Activated CD8-positive, alpha-beta T cell treated with anti-CD3 and anti-CD28 coated beads for 36 hours (primary cell): Measurements from ENCODE around the gene TMEM91. TPM values are rescaled to one million over a fixed set of nuclear protein-coding genes. Genes with fewer than 3 reads are reported as not detected.
A peak's percentile ranks its signal among the peaks of the same experiment; 100 is the strongest.

Experiments
- ATAC-seq: fragments of 200-7000 bp; cut with Tn5 transposase; one replicate; pipeline ENCODE4 v1.10.0; 2021; ENCODE audit warnings: mild to moderate bottlenecking, moderate library complexity
- CTCF ChIA-PET: fragments of 350-600 bp; sonication (Branson Sonifier 250); formaldehyde crosslinking; loops from one replicate; lab custom pipeline; 2021; ENCODE audit warnings: antibody characterized with exemption; lab: Charles Lee
- POLR2A ChIA-PET: fragments of 350-600 bp; sonication (Branson Sonifier 250); formaldehyde crosslinking; loops from one replicate; lab custom pipeline; 2021; ENCODE audit warnings: antibody characterized with exemption; lab: Charles Lee
- DNase-seq: peaks from one replicate; pipeline ENCODE4 v3.0.0-alpha.2; 2020
- H3K27ac Mint-ChIP-seq: one replicate; pipeline ENCODE4 v1.8.0; 2021; ENCODE audit warnings: mild to moderate bottlenecking, mixed read lengths
- H3K27me3 Mint-ChIP-seq: one replicate; pipeline ENCODE4 v1.8.0; 2021; ENCODE audit warnings: mixed read lengths
- H3K36me3 Mint-ChIP-seq: one replicate; pipeline ENCODE4 v1.8.0; 2021; ENCODE audit warnings: low read depth, mixed read lengths
- H3K4me1 Mint-ChIP-seq: one replicate; pipeline ENCODE4 v1.8.0; 2021; ENCODE audit warnings: low read depth, mixed read lengths
- H3K4me3 Mint-ChIP-seq: one replicate; pipeline ENCODE4 v1.8.0; 2021; ENCODE audit warnings: mild to moderate bottlenecking, moderate library complexity, mixed read lengths
- H3K9me3 Mint-ChIP-seq: one replicate; pipeline ENCODE4 v1.8.0; 2021; ENCODE audit warnings: mixed read lengths
- CTCF ChIP-seq: fragments of 200-600 bp; IDR thresholded peaks from one replicate; pipeline ENCODE4 v1.8.0; 2022; ENCODE audit warnings: antibody characterized with exemption, mild to moderate bottlenecking
- intact Hi-C: fragments of 100-400 bp; cut with micrococcal nuclease; formaldehyde crosslinking; loops from one replicate; pipeline ENCODE4 v1.10.0; 2022
- total RNA-seq, 2 experiments: library from RNA; stranded (reverse); gene quantifications; one replicate each; pipeline ENCODE4 v1.2.3, GENCODE V29; 2021

The TMEM91 gene
- total RNA-seq, 2 experiments from 2014 or later = 8.9 to 9.1 TPM

- Mint-ChIP-seq H3K9me3 (no peaks in the 10 kb centered on the region), H3K4me3 (peak overlapping the region; percentile 87), H3K27me3 (no peaks in the 10 kb centered on the region), H3K36me3 (peaks cover 38% of the 10 kb centered on the region), H3K4me1 (peaks cover 46% of the 10 kb centered on the region), H3K27ac (peak overlapping the region; percentile 99)
- ATAC-seq (peak; percentile 12), DNase-seq (peak; percentile 64)
- CTCF ChIA-PET = interaction anchor here (0.8 to 1.0 kb wide), 3 partner anchors 9 to 49 kb away, joined by 3 to 4 read pairs (median 3); no protein-coding TSS in a partner anchor
- POLR2A ChIA-PET = interaction anchor here (1.0 to 1.2 kb wide), 3 partner anchors 12 to 50 kb away, joined by 3 read pairs; partner anchors contain the start of gene CCDC97
- TF ChIP-seq CTCF = no peak
- intact Hi-C loops = loop anchor here (5.0 to 10.0 kb wide), 2 partner anchors 40 to 92 kb away; partner anchors contain the start of genes BCKDHA, EXOSC5 and HNRNPUL1
Measured at GRCh38 chr19:41356984-41357739, 19.2 kb upstream of the TMEM91 start.

GRCh38 chr19:41357746-41358145 is 18.6 kb upstream of the TMEM91 start:
- POLR2A ChIA-PET = no interaction called here

GRCh38 chr19:41359741-41360140 is 16.6 kb upstream of the TMEM91 start:
- Mint-ChIP-seq H3K27ac (peak overlapping the region; percentile 40), H3K9me3 (no peaks in the 10 kb centered on the region), H3K4me1 (peaks cover 57% of the 10 kb centered on the region), H3K27me3 (no peaks in the 10 kb centered on the region), H3K36me3 (peaks cover 30% of the 10 kb centered on the region), H3K4me3 (no peak overlapping the region)
- intact Hi-C loops = loop anchor here (5.0 to 10.0 kb wide), 2 partner anchors 38 to 95 kb away; partner anchors contain the start of genes BCKDHA, EXOSC5 and HNRNPUL1
- ChIA-PET POLR2A (no interaction called here), CTCF (no interaction called here)
- no peak for DNase-seq
- TF ChIP-seq CTCF = no peak
- no peak for ATAC-seq

More at GRCh38 chr19:41357746-41358145, 18.6 kb upstream of the TMEM91 start:
- intact Hi-C loops = loop anchor here (5.0 to 10.0 kb wide), 2 partner anchors 40 to 93 kb away; partner anchors contain the start of genes BCKDHA, EXOSC5 and HNRNPUL1
- no peak for DNase-seq
- ATAC-seq = no peak
- Mint-ChIP-seq H3K4me1 (peaks cover 51% of the 10 kb centered on the region), H3K4me3 (peak overlapping the region; percentile 87), H3K36me3 (peaks cover 34% of the 10 kb centered on the region), H3K27me3 (no peaks in the 10 kb centered on the region), H3K27ac (peak overlapping the region; percentile 99), H3K9me3 (no peaks in the 10 kb centered on the region)
- no peak for TF ChIP-seq CTCF
- CTCF ChIA-PET = interaction anchor here (0.8 to 0.9 kb wide), 2 partner anchors 49 to 81 kb away, joined by 3 read pairs; no protein-coding TSS in a partner anchor

GRCh38 chr19:41362143-41362847 is 14.0 kb upstream of the TMEM91 start:
- POLR2A ChIA-PET = interaction anchor here (3.0 to 4.2 kb wide), 2 partner anchors 7 to 10 kb away, joined by 20 to 30 read pairs; no protein-coding TSS in a partner anchor

More at GRCh38 chr19:41362143-41362847, 14.0 kb upstream of the TMEM91 start:
- no peak for DNase-seq
- Mint-ChIP-seq H3K27ac (no peak overlapping the region), H3K9me3 (no peaks in the 10 kb centered on the region), H3K36me3 (peaks cover 14% of the 10 kb centered on the region), H3K4me1 (peaks cover 39% of the 10 kb centered on the region), H3K4me3 (no peak overlapping the region), H3K27me3 (no peaks in the 10 kb centered on the region)
- TF ChIP-seq CTCF = no peak
- intact Hi-C loops = no loop called here
- no peak for ATAC-seq
- CTCF ChIA-PET = interaction anchor here (0.9 kb wide), 1 partner anchor 70 kb away, joined by 3 read pairs; no protein-coding TSS in a partner anchor
